Chondrocyte (in vitro differentiated cells): ENCODE data around the gene CRACDL. TPM values are rescaled to one million over a fixed set of nuclear protein-coding genes. Genes with fewer than 3 reads are reported as not detected.

ENCODE experiments used
- DNase-seq: peaks from one replicate; pipeline ENCODE4 v3.0.0; 2021; ENCODE audit warnings: mixed read lengths, low spot score
- H3K27ac Mint-ChIP-seq: one replicate; pipeline ENCODE4 v1.8.0; 2021; ENCODE audit warnings: mild to moderate bottlenecking, moderate library complexity, mixed read lengths; ENCODE audit not compliant: unreplicated experiment
- H3K27me3 Mint-ChIP-seq: 2 replicates; pipeline ENCODE4 v1.8.0; 2021; ENCODE audit warnings: low read depth, mixed read lengths
- H3K36me3 Mint-ChIP-seq: 2 replicates; pipeline ENCODE4 v1.8.0; 2021; ENCODE audit warnings: low read depth, mixed read lengths
- H3K4me1 Mint-ChIP-seq: 2 replicates; pipeline ENCODE4 v1.8.0; 2021; ENCODE audit warnings: low read depth, mild to moderate bottlenecking, mixed read lengths
- H3K4me3 Mint-ChIP-seq: one replicate; pipeline ENCODE4 v1.8.0; 2021; ENCODE audit warnings: mild to moderate bottlenecking, moderate library complexity, mixed read lengths; ENCODE audit not compliant: unreplicated experiment
- H3K9me3 Mint-ChIP-seq: 2 replicates; pipeline ENCODE4 v1.8.0; 2021; ENCODE audit warnings: low read depth, mixed read lengths
- CTCF ChIP-seq: fragments of 200-600 bp; sonication (generic); IDR thresholded peaks from 2 replicates; pipeline ENCODE4 v1.5.0; 2021; ENCODE audit warnings: antibody characterized with exemption, mild to moderate bottlenecking, moderate library complexity
- total RNA-seq: library from RNA; stranded (reverse); gene quantifications from 3 replicates; pipeline ENCODE4 v1.2.1, GENCODE V29; 2021

The CRACDL gene
- total RNA-seq, 1 donor from 2014 or later = 17.0 TPM

GRCh38 chr2:98932164-98932563 is 3.9 kb downstream of the CRACDL start:
- no peak for DNase-seq
- no peak for TF ChIP-seq CTCF
- Mint-ChIP-seq H3K9me3 (no peaks in the 10 kb centered on the region), H3K4me3 (no peak overlapping the region), H3K4me1 (peaks cover 44% of the 10 kb centered on the region), H3K36me3 (peaks cover 2% of the 10 kb centered on the region), H3K27me3 (no peaks in the 10 kb centered on the region), H3K27ac (no peak overlapping the region)

- no peak for DNase-seq
- Mint-ChIP-seq H3K9me3 (no peaks in the 10 kb centered on the region), H3K4me1 (peaks cover 44% of the 10 kb centered on the region), H3K27ac (peak overlapping the region; percentile 0), H3K27me3 (no peaks in the 10 kb centered on the region), H3K36me3 (peaks cover 2% of the 10 kb centered on the region), H3K4me3 (no peak overlapping the region)
- TF ChIP-seq CTCF = no peak
Observed at GRCh38 chr2:98931596-98931995, 4.4 kb downstream of the CRACDL start.

GRCh38 chr2:98929920-98930319 is 6.1 kb downstream of the CRACDL start:
- no peak for DNase-seq
- Mint-ChIP-seq H3K9me3 (no peaks in the 10 kb centered on the region), H3K4me3 (no peak overlapping the region), H3K4me1 (peaks cover 48% of the 10 kb centered on the region), H3K27me3 (no peaks in the 10 kb centered on the region), H3K27ac (no peak overlapping the region), H3K36me3 (peaks cover 2% of the 10 kb centered on the region)
- no peak for TF ChIP-seq CTCF

GRCh38 chr2:98928242-98928641 is 7.8 kb downstream of the CRACDL start:
- peaks cover 2% of the 10 kb centered on the region for H3K36me3 Mint-ChIP-seq
- no peaks in the 10 kb centered on the region for H3K27me3 Mint-ChIP-seq
- H3K4me1 Mint-ChIP-seq = peaks cover 37% of the 10 kb centered on the region
- H3K4me3 Mint-ChIP-seq = no peak overlapping the region
- no peak for TF ChIP-seq CTCF
- H3K27ac Mint-ChIP-seq = no peak overlapping the region
- DNase-seq = no peak
- H3K9me3 Mint-ChIP-seq = no peaks in the 10 kb centered on the region

- Mint-ChIP-seq H3K27me3 (no peaks in the 10 kb centered on the region), H3K9me3 (no peaks in the 10 kb centered on the region), H3K27ac (no peak overlapping the region), H3K4me3 (no peak overlapping the region), H3K4me1 (peaks cover 33% of the 10 kb centered on the region), H3K36me3 (peaks cover 2% of the 10 kb centered on the region)
- no peak for TF ChIP-seq CTCF
- DNase-seq = no peak
Observed at GRCh38 chr2:98927027-98927426, 9.0 kb downstream of the CRACDL start.
